Gastrocnemius medialis (tissue), 4 donors: ENCODE data around the gene LTBP4. TPM values are rescaled to one million over a fixed set of nuclear protein-coding genes. Genes with fewer than 3 reads are reported as not detected.

Experiments
- ATAC-seq, 2 donors: fragments of 150-250 bp; one replicate each; pipeline ENCODE4 v1.9.1; 2016
- DNase-seq, 2 donors: peaks; one replicate each; pipeline ENCODE4 v3.0.0-alpha.2; 2019
- H3K27ac ChIP-seq, 4 donors: fragments of 200-600 bp; sonication (generic); 1 replicate in 1 of 4; 2 replicates in 3 of 4; pipeline ENCODE4 v1.5.1; 2016 to 2018; ENCODE audit warnings: mild to moderate bottlenecking in 2 of 4, moderate library complexity in 1 of 4
- H3K27me3 ChIP-seq, 3 donors: fragments of 200-600 bp; sonication (generic) in 2 of 3; 1 replicate in 1 of 3; 2 replicates in 2 of 3; pipeline versions ENCODE4 v1.5.1 to v1.6.0; 2016 to 2019; ENCODE audit warnings: mild to moderate bottlenecking in 1 of 3, moderate library complexity in 1 of 3
- H3K36me3 ChIP-seq, 2 donors: fragments of 200-600 bp; sonication (generic) in 1 of 2; one replicate each; pipeline ENCODE4 v1.5.1; 2017 to 2018
- H3K4me1 ChIP-seq, 2 donors: fragments of 200-600 bp; sonication (generic) in 1 of 2; one replicate each; pipeline ENCODE4 v1.5.1; 2016 to 2017; ENCODE audit warnings: mild to moderate bottlenecking in 2 of 2
- H3K4me3 ChIP-seq, 4 donors: fragments of 200-600 bp; sonication (generic) in 3 of 4; 1 replicate in 1 of 4; 2 replicates in 3 of 4; pipeline ENCODE4 v1.5.1; 2016 to 2019; ENCODE audit warnings: mild to moderate bottlenecking in 2 of 4
- H3K9me3 ChIP-seq, 3 donors: fragments of 200-600 bp; sonication (generic) in 2 of 3; 1 replicate in 1 of 3; 2 replicates in 2 of 3; pipeline ENCODE4 v1.5.1; 2016 to 2019
- CTCF ChIP-seq, 5 experiments: fragments of 450-650 bp in 3 of 5; fragments of 200-600 bp in 2 of 5; sonication (generic) in 2 of 5; IDR thresholded peaks in 4 of 5; conservative IDR thresholded peaks in 1 of 5; 1 replicate in 4 of 5; 2 replicates in 1 of 5; pipeline ENCODE4 v1.5.1; 2016 to 2019; ENCODE audit warnings: antibody characterized with exemption in 5 of 5, mild to moderate bottlenecking in 3 of 5, moderate library complexity in 3 of 5
- POLR2A ChIP-seq, 2 donors: fragments of 450-650 bp; IDR thresholded peaks; one replicate each; pipeline ENCODE4 v1.6.1; 2017; ENCODE audit warnings: antibody characterized with exemption in 2 of 2, mild to moderate bottlenecking in 2 of 2, moderate library complexity in 2 of 2
- in situ Hi-C, 4 donors: fragments of 200-750 bp; cut with MboI; loops; one replicate each; pipeline versions ENCODE4 v1.15.0 to v1.8.0; 2017; ENCODE audit warnings: low sequenced_read_pairs in 4 of 4
- intact Hi-C: fragments of 100-400 bp; cut with DNase I; formaldehyde crosslinking; loops from one replicate; pipeline ENCODE4 v1.15.1; 2023; ENCODE audit warnings: low total_unique reads
- total RNA-seq, 4 donors: library from RNA; depleted of rRNA; stranded (reverse); fragments of >200 nt; gene quantifications; one replicate each; pipeline versions ENCODE4 v1.1.0 to v1.2.3, GENCODE V29; 2016

LTBP4 gene
- total RNA-seq, 4 donors from 2014 or later: 34.4 to 46.7 (median 40.5) TPM

- peaks cover 40 to 54% (median 42%) of the 10 kb centered on the region in 3 donors for H3K27me3 ChIP-seq
- no peaks in the 10 kb centered on the region for H3K9me3 ChIP-seq
- in situ Hi-C loops: loop anchor here in 2 of 4 donors (10.0 kb wide), 1 partner anchor 65 kb away; no protein-coding TSS in a partner anchor
- TF ChIP-seq CTCF (IDR thresholded peaks at IDR 0.05 in 4 of 5, conservative IDR thresholded peaks at IDR 0.05 in 1 of 5): no peak
- TF ChIP-seq POLR2A (IDR thresholded peaks at IDR 0.05): no peak
- H3K4me3 ChIP-seq: peak overlapping the region; percentile 15 to 25 (median 20)
- DNase-seq (no peak), ATAC-seq (no peak)
- no peaks in the 10 kb centered on the region for H3K36me3 ChIP-seq
- intact Hi-C loops: loop anchor here (2.0 to 5.0 kb wide), 2 partner anchors 295 to 313 kb away; partner anchors contain the start of gene AKT2
- H3K4me1 ChIP-seq: peaks cover 37 to 42% of the 10 kb centered on the region in 2 donors
- peak overlapping the region; percentile 63 to 76 (median 75) for H3K27ac ChIP-seq
These were observed 1.1 kb upstream of the LTBP4 start for GRCh38 chr19:40599902-40600569.

GRCh38 chr19:40600570-40601133, 517 bp upstream of the LTBP4 start:
- Histone ChIP-seq H3K36me3 (no peaks in the 10 kb centered on the region), H3K4me1 (peaks cover 38 to 44% of the 10 kb centered on the region in 2 donors), H3K27me3 (peaks cover 40 to 54% (median 42%) of the 10 kb centered on the region in 3 donors), H3K27ac (peak overlapping the region; percentile 63 to 76 (median 75)), H3K4me3 (peak overlapping the region; percentile 22 to 54 (median 44)), H3K9me3 (no peaks in the 10 kb centered on the region)
- TF ChIP-seq POLR2A (IDR thresholded peaks at IDR 0.05) (no peak), CTCF (IDR thresholded peaks at IDR 0.05 in 4 of 5, conservative IDR thresholded peaks at IDR 0.05 in 1 of 5) (no peak)
- DNase-seq (no peak), ATAC-seq (no peak)
- in situ Hi-C loops: no loop called here
- intact Hi-C loops: loop anchor here (5.0 kb wide), 1 partner anchor 313 kb away; the partner anchor contains the start of gene AKT2

- DNase-seq (no peak), ATAC-seq (no peak)
- H3K36me3 ChIP-seq: no peaks in the 10 kb centered on the region
- peaks cover 22 to 35% (median 25%) of the 10 kb centered on the region in 3 donors for H3K27me3 ChIP-seq
- intact Hi-C loops (loop anchor here (2.0 to 5.0 kb wide), 2 partner anchors 32 to 316 kb away; partner anchors contain the start of gene AKT2), in situ Hi-C loops (no loop called here)
- peaks cover 36 to 38% of the 10 kb centered on the region in 2 donors for H3K4me1 ChIP-seq
- H3K4me3 ChIP-seq: peak overlapping the region in 3 of 4 donors; percentile 51 to 80 (median 58)
- TF ChIP-seq POLR2A (IDR thresholded peaks at IDR 0.05): no peak
- TF ChIP-seq CTCF (IDR thresholded peaks at IDR 0.05 in 4 of 5, conservative IDR thresholded peaks at IDR 0.05 in 1 of 5): no peak
- peak overlapping the region; percentile 73 to 84 (median 78) for H3K27ac ChIP-seq
- no peaks in the 10 kb centered on the region for H3K9me3 ChIP-seq
These were observed 1.9 kb downstream of the LTBP4 start for GRCh38 chr19:40603071-40603388.

GRCh38 chr19:40603389-40604170, 2.4 kb downstream of the LTBP4 start:
- peak; percentile 57 to 81 for TF ChIP-seq POLR2A (IDR thresholded peaks at IDR 0.05)
- TF ChIP-seq CTCF (IDR thresholded peaks at IDR 0.05 in 4 of 5, conservative IDR thresholded peaks at IDR 0.05 in 1 of 5): no peak
- Histone ChIP-seq H3K9me3 (no peaks in the 10 kb centered on the region), H3K27ac (peak overlapping the region; percentile 73 to 84 (median 78)), H3K4me1 (peaks cover 31 to 38% of the 10 kb centered on the region in 2 donors), H3K27me3 (peaks cover 19 to 30% (median 21%) of the 10 kb centered on the region in 3 donors), H3K36me3 (no peaks in the 10 kb centered on the region), H3K4me3 (peak overlapping the region; percentile 47 to 80 (median 54))
- peak; percentile 95 to 97 for DNase-seq
- intact Hi-C loops: loop anchor here (2.0 to 5.0 kb wide), 3 partner anchors 31 to 316 kb away; partner anchors contain the start of gene AKT2
- in situ Hi-C loops: no loop called here
- peak; percentile 84 to 85 for ATAC-seq
